Osteocyte (in vitro differentiated cells): ENCODE data around the gene XAGE3. TPM values are rescaled to one million over a fixed set of nuclear protein-coding genes. Genes with fewer than 3 reads are reported as not detected.
"Not testable (repeated sequence)": the region's sequence is repeated elsewhere in the genome, so short reads cannot be mapped to it uniquely, and the experiment has no call there.

Experiments used
- DNase-seq: peaks from one replicate; pipeline ENCODE4 v3.0.0; 2021; ENCODE audit warnings: mixed read lengths; ENCODE audit not compliant: unreplicated experiment; ENCODE audit errors: extremely low spot score
- H3K27ac Mint-ChIP-seq: one replicate; pipeline ENCODE4 v1.8.0; 2021; ENCODE audit warnings: mild to moderate bottlenecking, mixed read lengths; ENCODE audit not compliant: unreplicated experiment
- H3K27me3 Mint-ChIP-seq: one replicate; pipeline ENCODE4 v1.8.0; 2021; ENCODE audit warnings: mixed read lengths; ENCODE audit not compliant: unreplicated experiment
- H3K36me3 Mint-ChIP-seq: one replicate; pipeline ENCODE4 v1.8.0; 2021; ENCODE audit warnings: mixed read lengths; ENCODE audit not compliant: unreplicated experiment
- H3K4me1 Mint-ChIP-seq: one replicate; pipeline ENCODE4 v1.8.0; 2021; ENCODE audit warnings: mixed read lengths; ENCODE audit not compliant: unreplicated experiment
- H3K4me3 Mint-ChIP-seq: one replicate; pipeline ENCODE4 v1.8.0; 2021; ENCODE audit warnings: mild to moderate bottlenecking, moderate library complexity, mixed read lengths; ENCODE audit not compliant: unreplicated experiment
- H3K9me3 Mint-ChIP-seq: one replicate; pipeline ENCODE4 v1.8.0; 2021; ENCODE audit warnings: mixed read lengths; ENCODE audit not compliant: unreplicated experiment
- CTCF ChIP-seq: fragments of 200-600 bp; sonication (generic); IDR thresholded peaks from 2 replicates; pipeline ENCODE4 v1.5.0; 2021; ENCODE audit warnings: antibody characterized with exemption, mild to moderate bottlenecking, moderate library complexity
- total RNA-seq: library from RNA; stranded (reverse); gene quantifications from 2 replicates; pipeline ENCODE4 v1.2.1, GENCODE V29; 2021

The XAGE3 gene
- total RNA-seq, 1 donor from 2014 or later = not detected

GRCh38 chrX:52888090-52888489 lies 20.2 kb upstream of the XAGE3 start:
- not testable (repeated sequence) for H3K36me3 Mint-ChIP-seq, H3K9me3 Mint-ChIP-seq, H3K27me3 Mint-ChIP-seq, H3K27ac Mint-ChIP-seq, H3K4me3 Mint-ChIP-seq, H3K4me1 Mint-ChIP-seq, DNase-seq

- not testable (repeated sequence) for H3K27me3 Mint-ChIP-seq, H3K9me3 Mint-ChIP-seq, H3K4me1 Mint-ChIP-seq, DNase-seq, H3K36me3 Mint-ChIP-seq, H3K27ac Mint-ChIP-seq, H3K4me3 Mint-ChIP-seq
Observed at GRCh38 chrX:52887459-52887858, 19.6 kb upstream of the XAGE3 start.

- H3K27ac Mint-ChIP-seq, H3K4me3 Mint-ChIP-seq, H3K9me3 Mint-ChIP-seq, DNase-seq, H3K4me1 Mint-ChIP-seq, H3K27me3 Mint-ChIP-seq, H3K36me3 Mint-ChIP-seq: not testable (repeated sequence)
Observed at GRCh38 chrX:52876386-52876785, 8.5 kb upstream of the XAGE3 start.

GRCh38 chrX:52875436-52875835 lies 7.6 kb upstream of the XAGE3 start:
- H3K9me3 Mint-ChIP-seq, H3K4me3 Mint-ChIP-seq, H3K4me1 Mint-ChIP-seq, H3K36me3 Mint-ChIP-seq, H3K27me3 Mint-ChIP-seq, H3K27ac Mint-ChIP-seq, DNase-seq: not testable (repeated sequence)

- Mint-ChIP-seq H3K27ac (no peak overlapping the region), H3K9me3 (peaks cover 4% of the 10 kb centered on the region), H3K4me1 (no peaks in the 10 kb centered on the region), H3K36me3 (no peaks in the 10 kb centered on the region), H3K4me3 (no peak overlapping the region), H3K27me3 (peaks cover 9% of the 10 kb centered on the region)
- DNase-seq = no peak
- TF ChIP-seq CTCF = no peak
Observed at GRCh38 chrX:52874661-52875060, 6.8 kb upstream of the XAGE3 start.

- not testable (repeated sequence) for H3K4me1 Mint-ChIP-seq, H3K36me3 Mint-ChIP-seq, H3K27me3 Mint-ChIP-seq, H3K9me3 Mint-ChIP-seq, H3K4me3 Mint-ChIP-seq, DNase-seq, H3K27ac Mint-ChIP-seq
Observed at GRCh38 chrX:52873825-52874224, 5.9 kb upstream of the XAGE3 start.

GRCh38 chrX:52870046-52870445 lies 2.2 kb upstream of the XAGE3 start:
- no peak for TF ChIP-seq CTCF
- H3K27me3 Mint-ChIP-seq = peaks cover 3% of the 10 kb centered on the region
- no peaks in the 10 kb centered on the region for H3K4me1 Mint-ChIP-seq
- H3K36me3 Mint-ChIP-seq = no peaks in the 10 kb centered on the region
- peaks cover 4% of the 10 kb centered on the region for H3K9me3 Mint-ChIP-seq
- no peak overlapping the region for H3K27ac Mint-ChIP-seq
- DNase-seq = no peak
- no peak overlapping the region for H3K4me3 Mint-ChIP-seq
